Stimulated activated memory B cell treated with anti-CD40 and anti-IgM and Interleukin-4, amounts not matched to agents 10 μg/mL and 1 μg/mL and 100 μg/mL, for 72 hours (primary cell): ENCODE results near the gene MME.

ENCODE experiments used
- ATAC-seq: fragments of 150-1000 bp; cut with Tn5 transposase; 2 replicates; pipeline ENCODE4 v1.10.0; 2021
- H3K27ac Mint-ChIP-seq: one replicate; pipeline ENCODE4 v1.8.0; 2022; ENCODE audit warnings: mild to moderate bottlenecking, mixed read lengths
- H3K27me3 Mint-ChIP-seq: one replicate; pipeline ENCODE4 v1.8.0; 2022; ENCODE audit warnings: mixed read lengths
- H3K36me3 Mint-ChIP-seq: one replicate; pipeline ENCODE4 v1.8.0; 2022; ENCODE audit warnings: mixed read lengths
- H3K4me1 Mint-ChIP-seq: one replicate; pipeline ENCODE4 v1.8.0; 2022; ENCODE audit warnings: mixed read lengths
- H3K4me3 Mint-ChIP-seq: one replicate; pipeline ENCODE4 v1.8.0; 2022; ENCODE audit warnings: mild to moderate bottlenecking, moderate library complexity, mixed read lengths
- H3K9me3 Mint-ChIP-seq: one replicate; pipeline ENCODE4 v1.8.0; 2022; ENCODE audit warnings: mixed read lengths

MME gene

GRCh38 chr3:155185631-155186071 is 105.5 kb downstream of the MME start:
- no peak for ATAC-seq
- Mint-ChIP-seq H3K27me3 (no peaks in the 10 kb centered on the region), H3K36me3 (no peaks in the 10 kb centered on the region), H3K9me3 (no peaks in the 10 kb centered on the region), H3K27ac (no peak overlapping the region), H3K4me3 (no peak overlapping the region), H3K4me1 (no peaks in the 10 kb centered on the region)

GRCh38 chr3:155188031-155188430 is 107.9 kb downstream of the MME start:
- no peak overlapping the region for H3K4me3 Mint-ChIP-seq

GRCh38 chr3:155189478-155189877 is 109.4 kb downstream of the MME start:
- H3K36me3 Mint-ChIP-seq = no peaks in the 10 kb centered on the region
- no peaks in the 10 kb centered on the region for H3K27me3 Mint-ChIP-seq
- no peaks in the 10 kb centered on the region for H3K9me3 Mint-ChIP-seq
- H3K27ac Mint-ChIP-seq = no peak overlapping the region
- ATAC-seq = no peak
- no peaks in the 10 kb centered on the region for H3K4me1 Mint-ChIP-seq
- H3K4me3 Mint-ChIP-seq = no peak overlapping the region

More at GRCh38 chr3:155188031-155188430, 107.9 kb downstream of the MME start:
- Mint-ChIP-seq H3K36me3 (no peaks in the 10 kb centered on the region), H3K27me3 (no peaks in the 10 kb centered on the region), H3K4me1 (no peaks in the 10 kb centered on the region), H3K27ac (no peak overlapping the region), H3K9me3 (no peaks in the 10 kb centered on the region)
- ATAC-seq = no peak

- no peak for ATAC-seq
- Mint-ChIP-seq H3K9me3 (no peaks in the 10 kb centered on the region), H3K4me3 (no peak overlapping the region), H3K4me1 (no peaks in the 10 kb centered on the region), H3K27ac (no peak overlapping the region), H3K36me3 (no peaks in the 10 kb centered on the region), H3K27me3 (no peaks in the 10 kb centered on the region)
These were observed 110.6 kb downstream of the MME start for GRCh38 chr3:155190691-155191090.

- H3K4me3 Mint-ChIP-seq = no peak overlapping the region
- H3K36me3 Mint-ChIP-seq = no peaks in the 10 kb centered on the region
These were observed 113.0 kb downstream of the MME start for GRCh38 chr3:155192957-155193746.

GRCh38 chr3:155193868-155194267 is 113.7 kb downstream of the MME start:
- no peak overlapping the region for H3K4me3 Mint-ChIP-seq

More at GRCh38 chr3:155192957-155193746, 113.0 kb downstream of the MME start:
- ATAC-seq = no peak
- H3K9me3 Mint-ChIP-seq = no peaks in the 10 kb centered on the region
- H3K27me3 Mint-ChIP-seq = no peaks in the 10 kb centered on the region
- H3K4me1 Mint-ChIP-seq = no peaks in the 10 kb centered on the region
- no peak overlapping the region for H3K27ac Mint-ChIP-seq

GRCh38 chr3:155194973-155195957 is 115.1 kb downstream of the MME start:
- ATAC-seq = no peak
- Mint-ChIP-seq H3K27ac (no peak overlapping the region), H3K4me3 (no peak overlapping the region), H3K4me1 (no peaks in the 10 kb centered on the region), H3K9me3 (no peaks in the 10 kb centered on the region), H3K36me3 (no peaks in the 10 kb centered on the region), H3K27me3 (no peaks in the 10 kb centered on the region)

More at GRCh38 chr3:155193868-155194267, 113.7 kb downstream of the MME start:
- Mint-ChIP-seq H3K4me1 (no peaks in the 10 kb centered on the region), H3K36me3 (no peaks in the 10 kb centered on the region), H3K9me3 (no peaks in the 10 kb centered on the region), H3K27ac (no peak overlapping the region), H3K27me3 (no peaks in the 10 kb centered on the region)
- no peak for ATAC-seq

GRCh38 chr3:155196131-155197021 is 116.3 kb downstream of the MME start:
- Mint-ChIP-seq H3K36me3 (no peaks in the 10 kb centered on the region), H3K27ac (no peak overlapping the region), H3K9me3 (no peaks in the 10 kb centered on the region), H3K27me3 (no peaks in the 10 kb centered on the region), H3K4me1 (no peaks in the 10 kb centered on the region), H3K4me3 (no peak overlapping the region)
- no peak for ATAC-seq

GRCh38 chr3:155197786-155198185 is 117.7 kb downstream of the MME start:
- H3K27me3 Mint-ChIP-seq = no peaks in the 10 kb centered on the region
- H3K36me3 Mint-ChIP-seq = no peaks in the 10 kb centered on the region
- H3K9me3 Mint-ChIP-seq = no peaks in the 10 kb centered on the region
- no peaks in the 10 kb centered on the region for H3K4me1 Mint-ChIP-seq
- no peak overlapping the region for H3K27ac Mint-ChIP-seq
- no peak for ATAC-seq
- H3K4me3 Mint-ChIP-seq = no peak overlapping the region

- no peaks in the 10 kb centered on the region for H3K9me3 Mint-ChIP-seq
- H3K27ac Mint-ChIP-seq = no peak overlapping the region
- no peak for ATAC-seq
- H3K4me3 Mint-ChIP-seq = no peak overlapping the region
- no peaks in the 10 kb centered on the region for H3K27me3 Mint-ChIP-seq
- H3K36me3 Mint-ChIP-seq = no peaks in the 10 kb centered on the region
- no peaks in the 10 kb centered on the region for H3K4me1 Mint-ChIP-seq
These were observed 122.5 kb downstream of the MME start for GRCh38 chr3:155202626-155203025.

GRCh38 chr3:155204851-155205250 is 124.7 kb downstream of the MME start:
- H3K27me3 Mint-ChIP-seq = no peaks in the 10 kb centered on the region
- no peak overlapping the region for H3K27ac Mint-ChIP-seq
- no peaks in the 10 kb centered on the region for H3K36me3 Mint-ChIP-seq
- H3K4me3 Mint-ChIP-seq = no peak overlapping the region
- ATAC-seq = no peak
- H3K9me3 Mint-ChIP-seq = no peaks in the 10 kb centered on the region
- H3K4me1 Mint-ChIP-seq = no peaks in the 10 kb centered on the region

- no peaks in the 10 kb centered on the region for H3K27me3 Mint-ChIP-seq
- H3K4me3 Mint-ChIP-seq = no peak overlapping the region
These were observed 128.2 kb downstream of the MME start for GRCh38 chr3:155208183-155208800.

GRCh38 chr3:155210736-155211135 is 130.6 kb downstream of the MME start:
- no peak overlapping the region for H3K27ac Mint-ChIP-seq
- no peaks in the 10 kb centered on the region for H3K27me3 Mint-ChIP-seq
- no peaks in the 10 kb centered on the region for H3K9me3 Mint-ChIP-seq
- ATAC-seq = no peak
- H3K4me1 Mint-ChIP-seq = no peaks in the 10 kb centered on the region
- no peaks in the 10 kb centered on the region for H3K36me3 Mint-ChIP-seq
- no peak overlapping the region for H3K4me3 Mint-ChIP-seq

More at GRCh38 chr3:155208183-155208800, 128.2 kb downstream of the MME start:
- Mint-ChIP-seq H3K9me3 (no peaks in the 10 kb centered on the region), H3K36me3 (no peaks in the 10 kb centered on the region), H3K4me1 (no peaks in the 10 kb centered on the region), H3K27ac (no peak overlapping the region)
- ATAC-seq = no peak

- Mint-ChIP-seq H3K27me3 (no peaks in the 10 kb centered on the region), H3K36me3 (no peaks in the 10 kb centered on the region), H3K4me1 (no peaks in the 10 kb centered on the region), H3K9me3 (no peaks in the 10 kb centered on the region), H3K27ac (no peak overlapping the region), H3K4me3 (no peak overlapping the region)
- no peak for ATAC-seq
These were observed 131.1 kb downstream of the MME start for GRCh38 chr3:155211266-155211665.
